ENCODE data around the gene AP5S1. TPM values are rescaled to one million over a fixed set of nuclear protein-coding genes. Genes with fewer than 3 reads are reported as not detected.

Gene AP5S1
- polyA plus RNA-seq, 2 donors, result 4.6 to 7.9 TPM

- Histone ChIP-seq H3K27ac (ENCODE audit: low read depth in 2 of 2, low read length in 1 of 2) (no peak overlapping the region), H3K4me3 (ENCODE audit: low read depth in 1 of 2, low read length in 2 of 2) (no peak overlapping the region), H3K27me3 (ENCODE audit: control insufficient read depth in 1 of 2, insufficient read depth in 2 of 2, low read length in 2 of 2) (no peaks in the 10 kb centered on the region), H3K36me3 (ENCODE audit: control insufficient read depth in 2 of 2, insufficient read depth in 2 of 2, low read length in 1 of 2) (peaks cover 34 to 62% of the 10 kb centered on the region in 2 donors), H3K4me1 (ENCODE audit: control insufficient read depth in 2 of 2, insufficient read depth in 2 of 2, low read length in 1 of 2) (peaks cover 0 to 4% of the 10 kb centered on the region in 2 donors), H3K9me3 (ENCODE audit: control insufficient read depth in 2 of 2, insufficient read depth in 1 of 2, low read depth in 1 of 2, low read length in 1 of 2) (no peaks in the 10 kb centered on the region)
- WGBS, 2 donors, result 84 to 93% methylated on average over 14 of the region's 14 CpGs
Measured at GRCh38 chr20:3865887-3866407, 45.6 kb downstream of the AP5S1 start.

- 54 to 64% methylated on average over 3 of the region's 3 CpGs for WGBS, 2 donors
- H3K27me3 ChIP-seq (ENCODE audit: control insufficient read depth in 1 of 2, insufficient read depth in 2 of 2, low read length in 2 of 2), result no peaks in the 10 kb centered on the region
- peaks cover 34 to 58% of the 10 kb centered on the region in 2 donors for H3K36me3 ChIP-seq (ENCODE audit: control insufficient read depth in 2 of 2, insufficient read depth in 2 of 2, low read length in 1 of 2)
- no peak overlapping the region for H3K4me3 ChIP-seq (ENCODE audit: low read depth in 1 of 2, low read length in 2 of 2)
- H3K9me3 ChIP-seq (ENCODE audit: control insufficient read depth in 2 of 2, insufficient read depth in 1 of 2, low read depth in 1 of 2, low read length in 1 of 2), result no peaks in the 10 kb centered on the region
- H3K4me1 ChIP-seq (ENCODE audit: control insufficient read depth in 2 of 2, insufficient read depth in 2 of 2, low read length in 1 of 2), result peaks cover 0 to 4% of the 10 kb centered on the region in 2 donors
- H3K27ac ChIP-seq (ENCODE audit: low read depth in 2 of 2, low read length in 1 of 2), result no peak overlapping the region
Measured at GRCh38 chr20:3866464-3866863, 46.1 kb downstream of the AP5S1 start.

- Histone ChIP-seq H3K4me3 (ENCODE audit: low read depth in 1 of 2, low read length in 2 of 2) (no peak overlapping the region), H3K27ac (ENCODE audit: low read depth in 2 of 2, low read length in 1 of 2) (no peak overlapping the region), H3K36me3 (ENCODE audit: control insufficient read depth in 2 of 2, insufficient read depth in 2 of 2, low read length in 1 of 2) (peaks cover 26 to 49% of the 10 kb centered on the region in 2 donors), H3K9me3 (ENCODE audit: control insufficient read depth in 2 of 2, insufficient read depth in 1 of 2, low read depth in 1 of 2, low read length in 1 of 2) (no peaks in the 10 kb centered on the region), H3K4me1 (ENCODE audit: control insufficient read depth in 2 of 2, insufficient read depth in 2 of 2, low read length in 1 of 2) (peaks cover 0 to 4% of the 10 kb centered on the region in 2 donors), H3K27me3 (ENCODE audit: control insufficient read depth in 1 of 2, insufficient read depth in 2 of 2, low read length in 2 of 2) (no peaks in the 10 kb centered on the region)
- WGBS, 2 donors, result 62 to 75% methylated on average over 2 of the region's 2 CpGs
Measured at GRCh38 chr20:3867802-3868201, 47.5 kb downstream of the AP5S1 start.

GRCh38 chr20:3869839-3870634 lies 49.7 kb downstream of the AP5S1 start:
- Histone ChIP-seq H3K4me3 (ENCODE audit: low read depth in 1 of 2, low read length in 2 of 2) (no peak overlapping the region), H3K36me3 (ENCODE audit: control insufficient read depth in 2 of 2, insufficient read depth in 2 of 2, low read length in 1 of 2) (peaks cover 7 to 31% of the 10 kb centered on the region in 2 donors)
- 78 to 84% methylated on average over 10 of the region's 10 CpGs for WGBS, 2 donors

GRCh38 chr20:3871550-3872265 lies 51.4 kb downstream of the AP5S1 start:
- 79 to 84% methylated on average over 4 of the region's 4 CpGs for WGBS, 2 donors
- H3K36me3 ChIP-seq (ENCODE audit: control insufficient read depth in 2 of 2, insufficient read depth in 2 of 2, low read length in 1 of 2), result peaks cover 0 to 15% of the 10 kb centered on the region in 2 donors

More at GRCh38 chr20:3869839-3870634, 49.7 kb downstream of the AP5S1 start:
- Histone ChIP-seq H3K27ac (ENCODE audit: low read depth in 2 of 2, low read length in 1 of 2) (peak overlapping the region in 1 of 2 donors; percentile 27), H3K27me3 (ENCODE audit: control insufficient read depth in 1 of 2, insufficient read depth in 2 of 2, low read length in 2 of 2) (no peaks in the 10 kb centered on the region), H3K9me3 (ENCODE audit: control insufficient read depth in 2 of 2, insufficient read depth in 1 of 2, low read depth in 1 of 2, low read length in 1 of 2) (no peaks in the 10 kb centered on the region), H3K4me1 (ENCODE audit: control insufficient read depth in 2 of 2, insufficient read depth in 2 of 2, low read length in 1 of 2) (peaks cover 0 to 4% of the 10 kb centered on the region in 2 donors)

GRCh38 chr20:3873507-3873906 lies 53.2 kb downstream of the AP5S1 start:
- Histone ChIP-seq H3K9me3 (ENCODE audit: control insufficient read depth in 2 of 2, insufficient read depth in 1 of 2, low read depth in 1 of 2, low read length in 1 of 2) (no peaks in the 10 kb centered on the region), H3K27me3 (ENCODE audit: control insufficient read depth in 1 of 2, insufficient read depth in 2 of 2, low read length in 2 of 2) (no peaks in the 10 kb centered on the region), H3K4me1 (ENCODE audit: control insufficient read depth in 2 of 2, insufficient read depth in 2 of 2, low read length in 1 of 2) (peaks cover 0 to 4% of the 10 kb centered on the region in 2 donors), H3K27ac (ENCODE audit: low read depth in 2 of 2, low read length in 1 of 2) (no peak overlapping the region), H3K36me3 (ENCODE audit: control insufficient read depth in 2 of 2, insufficient read depth in 2 of 2, low read length in 1 of 2) (peaks cover 0 to 10% of the 10 kb centered on the region in 2 donors), H3K4me3 (ENCODE audit: low read depth in 1 of 2, low read length in 2 of 2) (no peak overlapping the region)
- WGBS, 2 donors, result 99% methylated on average over 5 of the region's 5 CpGs

More at GRCh38 chr20:3871550-3872265, 51.4 kb downstream of the AP5S1 start:
- Histone ChIP-seq H3K4me1 (ENCODE audit: control insufficient read depth in 2 of 2, insufficient read depth in 2 of 2, low read length in 1 of 2) (peaks cover 0 to 4% of the 10 kb centered on the region in 2 donors), H3K27ac (ENCODE audit: low read depth in 2 of 2, low read length in 1 of 2) (no peak overlapping the region), H3K4me3 (ENCODE audit: low read depth in 1 of 2, low read length in 2 of 2) (no peak overlapping the region), H3K27me3 (ENCODE audit: control insufficient read depth in 1 of 2, insufficient read depth in 2 of 2, low read length in 2 of 2) (no peaks in the 10 kb centered on the region), H3K9me3 (ENCODE audit: control insufficient read depth in 2 of 2, insufficient read depth in 1 of 2, low read depth in 1 of 2, low read length in 1 of 2) (no peaks in the 10 kb centered on the region)

GRCh38 chr20:3874194-3874844 lies 54.0 kb downstream of the AP5S1 start:
- H3K27me3 ChIP-seq (ENCODE audit: control insufficient read depth in 1 of 2, insufficient read depth in 2 of 2, low read length in 2 of 2), result no peaks in the 10 kb centered on the region
- 55 to 81% methylated on average over 3 of the region's 3 CpGs for WGBS, 2 donors
- H3K27ac ChIP-seq (ENCODE audit: low read depth in 2 of 2, low read length in 1 of 2), result no peak overlapping the region
- H3K36me3 ChIP-seq (ENCODE audit: control insufficient read depth in 2 of 2, insufficient read depth in 2 of 2, low read length in 1 of 2), result peaks cover 0 to 10% of the 10 kb centered on the region in 2 donors
- H3K4me1 ChIP-seq (ENCODE audit: control insufficient read depth in 2 of 2, insufficient read depth in 2 of 2, low read length in 1 of 2), result peaks cover 0 to 4% of the 10 kb centered on the region in 2 donors
- H3K9me3 ChIP-seq (ENCODE audit: control insufficient read depth in 2 of 2, insufficient read depth in 1 of 2, low read depth in 1 of 2, low read length in 1 of 2), result no peaks in the 10 kb centered on the region
- H3K4me3 ChIP-seq (ENCODE audit: low read depth in 1 of 2, low read length in 2 of 2), result no peak overlapping the region

GRCh38 chr20:3875378-3875974 lies 55.1 kb downstream of the AP5S1 start:
- Histone ChIP-seq H3K27ac (ENCODE audit: low read depth in 2 of 2, low read length in 1 of 2) (no peak overlapping the region), H3K27me3 (ENCODE audit: control insufficient read depth in 1 of 2, insufficient read depth in 2 of 2, low read length in 2 of 2) (no peaks in the 10 kb centered on the region), H3K4me3 (ENCODE audit: low read depth in 1 of 2, low read length in 2 of 2) (no peak overlapping the region), H3K4me1 (ENCODE audit: control insufficient read depth in 2 of 2, insufficient read depth in 2 of 2, low read length in 1 of 2) (no peaks in the 10 kb centered on the region), H3K9me3 (ENCODE audit: control insufficient read depth in 2 of 2, insufficient read depth in 1 of 2, low read depth in 1 of 2, low read length in 1 of 2) (no peaks in the 10 kb centered on the region), H3K36me3 (ENCODE audit: control insufficient read depth in 2 of 2, insufficient read depth in 2 of 2, low read length in 1 of 2) (peaks cover 0 to 6% of the 10 kb centered on the region in 2 donors)
- WGBS, 2 donors, result 85 to 89% methylated on average over 9 of the region's 9 CpGs

GRCh38 chr20:3876000-3876399 lies 55.7 kb downstream of the AP5S1 start:
- no peaks in the 10 kb centered on the region for H3K4me1 ChIP-seq (ENCODE audit: control insufficient read depth in 2 of 2, insufficient read depth in 2 of 2, low read length in 1 of 2)
- no peaks in the 10 kb centered on the region for H3K9me3 ChIP-seq (ENCODE audit: control insufficient read depth in 2 of 2, insufficient read depth in 1 of 2, low read depth in 1 of 2, low read length in 1 of 2)
- no peak overlapping the region for H3K27ac ChIP-seq (ENCODE audit: low read depth in 2 of 2, low read length in 1 of 2)
- H3K27me3 ChIP-seq (ENCODE audit: control insufficient read depth in 1 of 2, insufficient read depth in 2 of 2, low read length in 2 of 2), result no peaks in the 10 kb centered on the region
- no peak overlapping the region for H3K4me3 ChIP-seq (ENCODE audit: low read depth in 1 of 2, low read length in 2 of 2)
- 57 to 80% methylated on average over 1 of the region's 1 CpG for WGBS, 2 donors
- peaks cover 0 to 6% of the 10 kb centered on the region in 2 donors for H3K36me3 ChIP-seq (ENCODE audit: control insufficient read depth in 2 of 2, insufficient read depth in 2 of 2, low read length in 1 of 2)

Data from esophagus (tissue), 2 donors.